GM12878 (cell line): ENCODE data around the gene USP38. TPM values are rescaled to one million over a fixed set of nuclear protein-coding genes. Genes with fewer than 3 reads are reported as not detected.

Experiments used
- ATAC-seq: fragments of 200-7000 bp; cut with Tn5 transposase; 3 replicates; pipeline ENCODE4 v1.9.1; 2020; ENCODE audit warnings: mild to moderate bottlenecking, moderate library complexity
- BruUV-seq: library from RNA; stranded (reverse); fragments of 400-500 nt; replicated peaks from 2 replicates; lab custom pipeline; 2021; lab: Mats Ljungman, UMichigan
- CTCF ChIA-PET: fragments of 300-600 bp; sonication (Branson Sonifier 250); formaldehyde crosslinking; extraction: SDS; loops from one replicate; lab custom pipeline; 2021; ENCODE audit warnings: inconsistent platforms; lab: Yijun Ruan, JAX
- POLR2A ChIA-PET: fragments of 350-600 bp; formaldehyde crosslinking; extraction: SDS; loops from one replicate; lab custom pipeline; 2021; ENCODE audit warnings: inconsistent platforms; lab: Charles Lee
- RAD21 ChIA-PET: fragments of 300-600 bp; sonication (Branson Sonifier 250); formaldehyde crosslinking; loops from one replicate; lab custom pipeline; 2023; ENCODE audit warnings: antibody characterized with exemption; ENCODE audit not compliant: unreplicated experiment; lab: Charles Lee
- SMC1A ChIA-PET: fragments of 300-600 bp; sonication (Branson Sonifier 250); formaldehyde crosslinking; loops from one replicate; lab custom pipeline; 2023; ENCODE audit not compliant: unreplicated experiment, uncharacterized antibody; lab: Charles Lee
- DNase-seq: peaks from one replicate; pipeline ENCODE4 v3.0.0-alpha.2; 2011; ENCODE audit warnings: low read depth, low spot score
- FAIRE-seq: peaks from 3 replicates; lab custom pipeline; 2011; peaks lifted over from hg19 to GRCh38; lab: Jason Lieb, UNC
- H2AFZ ChIP-seq: 2 replicates; pipeline ENCODE4 v1.6.0; 2011; ENCODE audit warnings: low read depth, low read length, control low read depth; ENCODE audit not compliant: control insufficient read depth
- H3K27ac ChIP-seq: 2 replicates; pipeline ENCODE4 v1.5.1; 2011; ENCODE audit warnings: control low read depth; ENCODE audit not compliant: control insufficient read depth, insufficient read depth
- H3K27me3 ChIP-seq, 2 experiments: replicated peaks in 1 of 2; 2 replicates each; pipeline versions ENCODE4 v1.6.0 to v1.6.1; 2011; ENCODE audit warnings: low read length in 1 of 2; ENCODE audit not compliant: control insufficient read depth in 2 of 2, insufficient read depth in 2 of 2
- H3K36me3 ChIP-seq, 2 experiments: 2 replicates each; pipeline ENCODE4 v1.5.1; 2011; ENCODE audit warnings: low read length in 1 of 2; ENCODE audit not compliant: control insufficient read depth in 2 of 2, insufficient read depth in 2 of 2
- H3K4me1 ChIP-seq: 2 replicates; pipeline ENCODE4 v1.6.1; 2011; ENCODE audit warnings: mild to moderate bottlenecking, low read length, moderate library complexity, mixed read lengths; ENCODE audit not compliant: control insufficient read depth, insufficient read depth
- H3K4me2 ChIP-seq: 2 replicates; pipeline ENCODE4 v1.6.0; 2011; ENCODE audit warnings: control low read depth; ENCODE audit not compliant: control insufficient read depth, insufficient read depth
- H3K4me3 ChIP-seq: fragments of 200-600 bp; sonication (generic); 2 replicates; pipeline ENCODE4 v1.5.1; 2016
- H3K79me2 ChIP-seq: 2 replicates; pipeline ENCODE4 v1.6.0; 2011; ENCODE audit warnings: low read length; ENCODE audit not compliant: control insufficient read depth, insufficient read depth
- H3K9ac ChIP-seq: 2 replicates; pipeline ENCODE4 v1.8.0; 2011; ENCODE audit warnings: low read length, control low read depth, mixed read lengths; ENCODE audit not compliant: control insufficient read depth, insufficient read depth
- H3K9me3 ChIP-seq: replicated peaks from 3 replicates; pipeline ENCODE4 v1.5.1; 2011; ENCODE audit warnings: mild to moderate bottlenecking, low read length; ENCODE audit not compliant: control insufficient read depth, insufficient read depth
- H4K20me1 ChIP-seq: 2 replicates; pipeline ENCODE4 v1.6.0; 2011; ENCODE audit not compliant: control insufficient read depth, insufficient read depth
- CREM ChIP-seq: IDR thresholded peaks from 2 replicates; pipeline ENCODE4 v1.6.1; 2014; ENCODE audit warnings: antibody characterized with exemption, low read depth
- EZH2 ChIP-seq: IDR thresholded peaks from 2 replicates; pipeline ENCODE4 v1.6.1; 2012; ENCODE audit warnings: low read depth, mild to moderate bottlenecking, control low read depth, inconsistent platforms, low read length, borderline replicate concordance; ENCODE audit not compliant: control insufficient read depth
- KDM1A ChIP-seq: fragments of 200-600 bp; sonication (generic); IDR thresholded peaks from 2 replicates; pipeline ENCODE4 v1.6.1; 2016; ENCODE audit warnings: borderline replicate concordance
- MTA3 ChIP-seq: IDR thresholded peaks from 2 replicates; pipeline ENCODE4 v1.6.1; 2012; ENCODE audit warnings: low read length, inconsistent platforms, borderline replicate concordance
- MXI1 ChIP-seq: fragments of 150-350 bp; IDR thresholded peaks from 2 replicates; pipeline ENCODE4 v1.6.1; 2011; ENCODE audit warnings: low read depth, mild to moderate bottlenecking, inconsistent platforms, low read length, improper control_type of control experiment
- MYC ChIP-seq: IDR thresholded peaks from 2 replicates; pipeline ENCODE4 v1.6.1; 2011; ENCODE audit warnings: mild to moderate bottlenecking, low read length, moderate library complexity, inconsistent platforms; ENCODE audit not compliant: insufficient read depth, insufficient replicate concordance, insufficient read length, severe bottlenecking
- POU2F2 ChIP-seq: IDR thresholded peaks from 3 replicates; pipeline ENCODE4 v1.6.1; 2011; ENCODE audit warnings: low read depth, mild to moderate bottlenecking, low read length, borderline replicate concordance
- RAD21 ChIP-seq: IDR thresholded peaks from 2 replicates; pipeline ENCODE4 v1.6.1; 2011; ENCODE audit warnings: mild to moderate bottlenecking, low read depth, low read length, moderate library complexity; ENCODE audit not compliant: insufficient read depth
- SREBF2 ChIP-seq: IDR thresholded peaks from 2 replicates; pipeline ENCODE4 v1.6.1; 2012; ENCODE audit warnings: mild to moderate bottlenecking, low read length
- ZNF207 ChIP-seq: fragments of 450-650 bp; IDR thresholded peaks from 2 replicates; pipeline ENCODE4 v1.6.1; 2014; ENCODE audit warnings: antibody characterized with exemption, mild to moderate bottlenecking, borderline replicate concordance
- WGBS: methylation state at CpG from one replicate; pipeline ENCODE4 v1.1.6; 2016; ENCODE audit warnings: low lambda C conversion rate; ENCODE audit not compliant: insufficient replicate concordance, insufficient coverage; ENCODE audit errors: missing lambda C conversion rate; 5-methylcytosine and 5-hydroxymethylcytosine counted together
- in situ Hi-C: fragments of 300-500 bp; cut with MboI; formaldehyde crosslinking; loops from 9 replicates; pipeline ENCODE4 v1.14.3; 2018; ENCODE audit warnings: mixed read lengths
- intact Hi-C: fragments of 100-400 bp; cut with micrococcal nuclease; formaldehyde crosslinking; loops from one replicate; pipeline ENCODE4 v1.14.2; 2022; ENCODE audit not compliant: unreplicated experiment
- polyA plus RNA-seq, 11 experiments: library from polyadenylated mRNA; depleted of rRNA in 4 of 11; unstranded in 6 of 11; stranded (reverse) in 5 of 11; fragments of >200 nt; fragmentation: Nextera tagmentation in 4 of 11; fragmentation: Illumina TruSeq in 1 of 11; extraction: Ambion mirVana in 4 of 11; extraction: Trizol in 1 of 11; gene quantifications; 1 replicate in 1 of 11; 2 replicates in 10 of 11; pipeline versions ENCODE4 v1.2.1 to v1.2.3, GENCODE V29; 2011 to 2016; ENCODE audit warnings: inconsistent platforms in 2 of 11, missing spikeins in 2 of 11, low read depth in 1 of 11
- total RNA-seq, 4 experiments: library from RNA; depleted of rRNA in 3 of 4; stranded (reverse); fragments of >200 nt in 3 of 4; fragmentation: Illumina TruSeq in 1 of 4; extraction: Trizol in 1 of 4; gene quantifications; 2 replicates each; pipeline versions ENCODE4 v1.2.1 to v1.2.3, GENCODE V29; 2013 to 2021
- TF ChIP-seq, protein P1 (sequence below): fragments of 450-650 bp; IDR thresholded peaks from 2 replicates; pipeline ENCODE4 v1.6.1; 2016; ENCODE audit warnings: mild to moderate bottlenecking
- TF ChIP-seq, protein P2 (sequence below): IDR thresholded peaks from 2 replicates; pipeline ENCODE4 v1.6.1; 2011; ENCODE audit warnings: low read depth, mild to moderate bottlenecking, low read length, moderate library complexity, borderline replicate concordance; ENCODE audit errors: extremely low read depth

The USP38 gene
- total and polyA plus RNA-seq, 10 of the 15 experiments (the other 5 are each of a cell fraction or from before 2014, with no cell fraction given) = 4.4 to 19.0 (median 14.7) TPM

DNA sequence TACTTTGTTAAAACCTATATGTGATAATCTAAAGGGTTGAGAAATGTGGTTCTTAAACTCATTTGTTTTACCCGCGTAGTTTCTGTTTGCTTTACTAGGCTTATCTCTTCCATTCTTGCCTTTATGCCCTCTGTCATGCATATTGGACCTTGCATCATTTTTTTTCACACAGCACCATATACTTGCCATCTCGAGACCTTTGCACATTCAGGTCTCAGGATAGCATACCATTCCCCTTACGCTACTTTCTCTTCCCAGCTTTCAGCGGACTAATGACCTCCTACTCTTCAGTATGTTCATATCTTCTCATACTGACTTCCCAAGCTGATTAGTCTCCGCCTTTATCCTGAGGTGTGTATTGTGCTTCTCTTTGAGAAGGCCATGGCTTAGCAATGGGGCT is 40.5 kb downstream of the USP38 start:
- Histone ChIP-seq H3K4me1 (no peaks in the 10 kb centered on the region), H4K20me1 (no peaks in the 10 kb centered on the region), H2AFZ (no peak overlapping the region), H3K27ac (no peak overlapping the region), H3K79me2 (no peaks in the 10 kb centered on the region), H3K27me3 (no peaks in the 10 kb centered on the region), H3K4me3 (no peak overlapping the region), H3K9me3 (no peaks in the 10 kb centered on the region), H3K9ac (no peak overlapping the region), H3K36me3 (peaks cover 0 to 9% of the 10 kb centered on the region in 2 experiments; a peak in 1 of 4 replicates), H3K4me2 (no peak overlapping the region)
- ChIA-PET CTCF (interaction anchor here (0.6 kb wide), 1 partner anchor 16 kb away, joined by 3 read pairs; no protein-coding TSS in a partner anchor), SMC1A (interaction anchor here (1.4 to 1.6 kb wide), 2 partner anchors 12 to 129 kb away, joined by 4 to 6 read pairs; no protein-coding TSS in a partner anchor), RAD21 (no interaction called here), POLR2A (no interaction called here)
- in situ Hi-C loops = no loop called here
- DNase-seq (no peak), FAIRE-seq (peak; percentile 18), ATAC-seq (no peak)
- 97% methylated on average over 6 of the region's 6 CpGs for WGBS
- intact Hi-C loops = no loop called here
- no TSS peak for BruUV-seq
- no peak for TF ChIP-seq ZNF207
- TF ChIP-seq KDM1A = no peak
- no peak for TF ChIP-seq EZH2
- TF ChIP-seq CREM = no peak
- TF ChIP-seq RAD21 = no peak
- TF ChIP-seq SREBF2 = no peak
- TF ChIP-seq, protein P1, sequence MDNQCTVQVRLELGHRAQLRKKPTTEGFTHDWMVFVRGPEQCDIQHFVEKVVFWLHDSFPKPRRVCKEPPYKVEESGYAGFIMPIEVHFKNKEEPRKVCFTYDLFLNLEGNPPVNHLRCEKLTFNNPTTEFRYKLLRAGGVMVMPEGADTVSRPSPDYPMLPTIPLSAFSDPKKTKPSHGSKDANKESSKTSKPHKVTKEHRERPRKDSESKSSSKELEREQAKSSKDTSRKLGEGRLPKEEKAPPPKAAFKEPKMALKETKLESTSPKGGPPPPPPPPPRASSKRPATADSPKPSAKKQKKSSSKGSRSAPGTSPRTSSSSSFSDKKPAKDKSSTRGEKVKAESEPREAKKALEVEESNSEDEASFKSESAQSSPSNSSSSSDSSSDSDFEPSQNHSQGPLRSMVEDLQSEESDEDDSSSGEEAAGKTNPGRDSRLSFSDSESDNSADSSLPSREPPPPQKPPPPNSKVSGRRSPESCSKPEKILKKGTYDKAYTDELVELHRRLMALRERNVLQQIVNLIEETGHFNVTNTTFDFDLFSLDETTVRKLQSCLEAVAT = no peak
- TF ChIP-seq, protein P2, sequence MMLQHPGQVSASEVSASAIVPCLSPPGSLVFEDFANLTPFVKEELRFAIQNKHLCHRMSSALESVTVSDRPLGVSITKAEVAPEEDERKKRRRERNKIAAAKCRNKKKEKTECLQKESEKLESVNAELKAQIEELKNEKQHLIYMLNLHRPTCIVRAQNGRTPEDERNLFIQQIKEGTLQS = no peak
- TF ChIP-seq MXI1 = no peak
- TF ChIP-seq MYC = no peak
- no peak for TF ChIP-seq POU2F2
- no peak for TF ChIP-seq MTA3
